Neural progenitor cell (in vitro differentiated cells): ENCODE data around the gene DLG2. TPM values are rescaled to one million over a fixed set of nuclear protein-coding genes. Genes with fewer than 3 reads are reported as not detected.

ENCODE experiments used
- DNase-seq: peaks from one replicate; pipeline ENCODE4 v3.0.0-alpha.2; 2016; ENCODE audit warnings: low spot score
- H2AFZ ChIP-seq: fragments of 200-600 bp; sonication (generic); replicated peaks from 2 replicates; pipeline ENCODE4 v1.6.1; 2016; ENCODE audit warnings: antibody characterized with exemption
- H3F3A ChIP-seq: fragments of 200-600 bp; sonication (generic); 2 replicates; pipeline ENCODE4 v1.6.1; 2016; ENCODE audit warnings: antibody characterized with exemption, low read depth
- H3K27ac ChIP-seq: fragments of 200-600 bp; sonication (generic); 2 replicates; pipeline ENCODE4 v1.5.1; 2016; ENCODE audit warnings: mild to moderate bottlenecking
- H3K27me3 ChIP-seq: fragments of 200-600 bp; sonication (generic); 2 replicates; pipeline ENCODE4 v1.6.1; 2016; ENCODE audit warnings: mild to moderate bottlenecking, moderate library complexity
- H3K36me3 ChIP-seq: fragments of 200-600 bp; sonication (generic); 2 replicates; pipeline ENCODE4 v1.5.1; 2016
- H3K4me1 ChIP-seq: fragments of 200-600 bp; sonication (generic); 2 replicates; pipeline ENCODE4 v1.6.1; 2016; ENCODE audit warnings: mixed run types
- H3K4me2 ChIP-seq: fragments of 200-600 bp; sonication (generic); 2 replicates; pipeline ENCODE4 v1.6.1; 2016
- H3K4me3 ChIP-seq: fragments of 200-600 bp; sonication (generic); 2 replicates; pipeline ENCODE4 v1.5.1; 2016
- H3K79me2 ChIP-seq: fragments of 200-600 bp; sonication (generic); 2 replicates; pipeline ENCODE4 v1.6.1; 2016; ENCODE audit warnings: low read depth
- H3K9ac ChIP-seq: fragments of 200-600 bp; sonication (generic); 2 replicates; pipeline ENCODE4 v1.6.1; 2016
- H3K9me3 ChIP-seq: fragments of 200-600 bp; sonication (generic); 2 replicates; pipeline ENCODE4 v1.5.1; 2016; ENCODE audit warnings: low read depth
- H4K20me1 ChIP-seq: fragments of 200-600 bp; sonication (generic); 2 replicates; pipeline ENCODE4 v1.6.1; 2016; ENCODE audit warnings: low read depth
- H3K27ac Mint-ChIP-seq: 3 replicates; pipeline ENCODE4 v1.8.0; 2021; ENCODE audit warnings: mixed read lengths
- H3K27me3 Mint-ChIP-seq: 2 replicates; pipeline ENCODE4 v1.8.0; 2022; ENCODE audit warnings: low read depth, mild to moderate bottlenecking, inconsistent platforms, moderate library complexity, mixed read lengths; ENCODE audit not compliant: insufficient read depth
- H3K36me3 Mint-ChIP-seq: 3 replicates; pipeline ENCODE4 v1.8.0; 2021; ENCODE audit warnings: mixed read lengths
- H3K4me1 Mint-ChIP-seq: 3 replicates; pipeline ENCODE4 v1.8.0; 2021; ENCODE audit warnings: mixed read lengths
- H3K4me3 Mint-ChIP-seq: 3 replicates; pipeline ENCODE4 v1.8.0; 2021; ENCODE audit warnings: mild to moderate bottlenecking, moderate library complexity, mixed read lengths
- H3K9me3 Mint-ChIP-seq: 3 replicates; pipeline ENCODE4 v1.8.0; 2020; ENCODE audit warnings: mixed read lengths
- EZH2 ChIP-seq: fragments of 200-600 bp; sonication (generic); IDR thresholded peaks from 2 replicates; pipeline ENCODE4 v1.6.1; 2017; ENCODE audit warnings: antibody characterized with exemption, mild to moderate bottlenecking, moderate library complexity
- EZH2phosphoT487 ChIP-seq: fragments of 200-600 bp; sonication (generic); IDR thresholded peaks from 2 replicates; pipeline ENCODE4 v1.6.1; 2017; ENCODE audit warnings: antibody characterized with exemption
- total RNA-seq: library from RNA; depleted of rRNA; stranded (reverse); fragments of >200 nt; gene quantifications from 2 replicates; pipeline ENCODE4 v1.2.3, GENCODE V29; 2015; ENCODE audit warnings: low replicate concordance
- TF ChIP-seq, protein P1 (sequence below): fragments of 200-600 bp; sonication (generic); IDR thresholded peaks from 2 replicates; pipeline ENCODE4 v1.5.1; 2017; ENCODE audit warnings: antibody characterized with exemption, mild to moderate bottlenecking

DLG2 gene
- total RNA-seq, 1 donor from 2014 or later: 7.5 TPM

DNA sequence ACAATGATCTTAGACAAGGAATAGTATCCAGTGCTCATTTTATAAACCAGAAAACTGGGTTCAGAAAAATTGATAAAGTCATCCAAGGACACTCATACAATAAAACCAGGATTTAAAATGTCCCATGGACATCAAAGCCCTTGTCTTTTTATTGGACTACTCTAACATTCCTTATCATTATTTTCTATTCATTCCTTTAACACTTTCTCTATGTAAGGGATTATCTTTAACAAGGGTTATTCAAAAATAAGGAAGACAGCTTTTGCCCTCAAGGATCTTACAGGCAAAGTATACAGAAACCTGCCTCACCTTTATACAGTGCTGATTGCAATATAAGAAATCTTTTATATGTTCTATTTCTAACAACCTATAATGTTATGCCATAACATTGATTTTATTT, 790.8 kb downstream of the DLG2 start:
- Histone ChIP-seq H3K4me2 (no peak overlapping the region), H3K27me3 (no peaks in the 10 kb centered on the region), H3K9me3 (no peaks in the 10 kb centered on the region), H2AFZ (no peak overlapping the region), H3K4me1 (no peaks in the 10 kb centered on the region), H3K79me2 (no peaks in the 10 kb centered on the region), H4K20me1 (no peaks in the 10 kb centered on the region), H3K36me3 (no peaks in the 10 kb centered on the region), H3F3A (no peaks in the 10 kb centered on the region), H3K9ac (no peak overlapping the region), H3K4me3 (no peak overlapping the region), H3K27ac (no peak overlapping the region)
- DNase-seq: no peak
- Mint-ChIP-seq H3K9me3 (peaks cover 5% of the 10 kb centered on the region), H3K4me1 (peaks cover 16% of the 10 kb centered on the region), H3K27me3 (no peaks in the 10 kb centered on the region), H3K36me3 (no peaks in the 10 kb centered on the region), H3K4me3 (no peak overlapping the region), H3K27ac (no peak overlapping the region)
- no peak for TF ChIP-seq EZH2
- TF ChIP-seq EZH2phosphoT487: no peak
- TF ChIP-seq, protein P1, sequence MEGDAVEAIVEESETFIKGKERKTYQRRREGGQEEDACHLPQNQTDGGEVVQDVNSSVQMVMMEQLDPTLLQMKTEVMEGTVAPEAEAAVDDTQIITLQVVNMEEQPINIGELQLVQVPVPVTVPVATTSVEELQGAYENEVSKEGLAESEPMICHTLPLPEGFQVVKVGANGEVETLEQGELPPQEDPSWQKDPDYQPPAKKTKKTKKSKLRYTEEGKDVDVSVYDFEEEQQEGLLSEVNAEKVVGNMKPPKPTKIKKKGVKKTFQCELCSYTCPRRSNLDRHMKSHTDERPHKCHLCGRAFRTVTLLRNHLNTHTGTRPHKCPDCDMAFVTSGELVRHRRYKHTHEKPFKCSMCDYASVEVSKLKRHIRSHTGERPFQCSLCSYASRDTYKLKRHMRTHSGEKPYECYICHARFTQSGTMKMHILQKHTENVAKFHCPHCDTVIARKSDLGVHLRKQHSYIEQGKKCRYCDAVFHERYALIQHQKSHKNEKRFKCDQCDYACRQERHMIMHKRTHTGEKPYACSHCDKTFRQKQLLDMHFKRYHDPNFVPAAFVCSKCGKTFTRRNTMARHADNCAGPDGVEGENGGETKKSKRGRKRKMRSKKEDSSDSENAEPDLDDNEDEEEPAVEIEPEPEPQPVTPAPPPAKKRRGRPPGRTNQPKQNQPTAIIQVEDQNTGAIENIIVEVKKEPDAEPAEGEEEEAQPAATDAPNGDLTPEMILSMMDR: no peak

DNA sequence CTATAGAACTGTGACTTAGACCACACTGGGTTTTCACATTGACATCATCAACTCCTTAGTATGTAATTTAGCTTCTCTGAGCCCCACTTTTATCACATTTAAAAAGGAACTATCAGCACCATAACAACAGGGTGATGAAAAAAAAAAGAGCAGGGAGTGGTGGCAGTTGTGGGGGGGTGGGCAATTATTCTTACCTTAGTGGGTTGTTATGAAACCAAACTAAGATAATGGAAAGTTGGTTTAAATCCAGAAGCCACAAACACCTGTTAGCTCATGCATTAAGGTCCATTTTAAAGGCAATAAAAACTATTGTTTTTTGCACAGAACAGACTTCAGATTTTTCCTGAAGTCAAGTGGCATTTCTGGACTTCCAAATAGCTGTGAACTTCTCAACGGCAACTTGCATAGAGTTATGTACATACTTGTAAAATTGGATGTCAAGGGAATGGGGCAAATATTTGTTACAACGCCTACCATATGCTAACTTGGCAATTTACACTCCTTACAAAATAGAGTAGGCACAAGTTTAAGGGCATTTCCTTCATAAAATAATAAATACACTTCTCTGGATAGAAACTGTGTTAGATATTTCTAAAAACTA, 793.6 kb downstream of the DLG2 start:
- Histone ChIP-seq H3K27ac (no peak overlapping the region), H3K79me2 (no peaks in the 10 kb centered on the region), H3K9me3 (no peaks in the 10 kb centered on the region), H3K9ac (no peak overlapping the region), H2AFZ (no peak overlapping the region), H4K20me1 (no peaks in the 10 kb centered on the region), H3K36me3 (no peaks in the 10 kb centered on the region), H3F3A (no peaks in the 10 kb centered on the region), H3K4me1 (no peaks in the 10 kb centered on the region), H3K4me2 (no peak overlapping the region), H3K4me3 (no peak overlapping the region), H3K27me3 (no peaks in the 10 kb centered on the region)
- TF ChIP-seq, protein P1: no peak
- TF ChIP-seq EZH2: no peak
- TF ChIP-seq EZH2phosphoT487: no peak
- H3K4me3 Mint-ChIP-seq: no peak overlapping the region
- no peak for DNase-seq
- no peak overlapping the region for H3K27ac Mint-ChIP-seq
- no peaks in the 10 kb centered on the region for H3K36me3 Mint-ChIP-seq
- no peaks in the 10 kb centered on the region for H3K27me3 Mint-ChIP-seq
- peaks cover 24% of the 10 kb centered on the region for H3K4me1 Mint-ChIP-seq
- no peaks in the 10 kb centered on the region for H3K9me3 Mint-ChIP-seq

DNA sequence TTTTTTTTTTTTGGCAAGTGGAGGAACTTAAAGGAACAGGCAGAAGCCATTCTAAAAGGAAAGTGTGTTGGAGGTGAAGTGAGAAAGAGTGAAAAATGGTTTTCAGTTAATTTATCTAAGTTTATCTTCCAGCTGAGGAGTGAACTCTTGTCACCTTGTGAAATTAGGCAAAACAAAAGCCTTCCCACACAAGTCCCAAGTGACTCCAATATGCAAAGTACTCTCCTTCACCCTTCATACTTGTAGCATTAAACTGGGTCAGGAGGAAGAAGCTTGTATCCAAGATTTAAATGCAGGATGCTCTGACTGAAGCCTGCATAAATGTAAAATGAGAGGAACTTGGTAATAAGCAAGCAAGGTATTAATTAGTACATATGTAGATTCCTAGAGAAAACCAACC, 796.8 kb downstream of the DLG2 start:
- H3K4me3 ChIP-seq: no peak overlapping the region
- no peak overlapping the region for H3K4me3 Mint-ChIP-seq
- no peak overlapping the region for H3K4me2 ChIP-seq
- no peaks in the 10 kb centered on the region for H4K20me1 ChIP-seq
- no peak overlapping the region for H3K27ac Mint-ChIP-seq
- H3F3A ChIP-seq: no peaks in the 10 kb centered on the region
- no peaks in the 10 kb centered on the region for H3K9me3 Mint-ChIP-seq
- H3K79me2 ChIP-seq: no peaks in the 10 kb centered on the region
- H3K27ac ChIP-seq: no peak overlapping the region
- no peaks in the 10 kb centered on the region for H3K4me1 ChIP-seq
- no peak for TF ChIP-seq EZH2
- no peak overlapping the region for H3K9ac ChIP-seq
- H3K36me3 ChIP-seq: no peaks in the 10 kb centered on the region
- DNase-seq: no peak
- no peak overlapping the region for H2AFZ ChIP-seq
- peaks cover 24% of the 10 kb centered on the region for H3K4me1 Mint-ChIP-seq
- no peaks in the 10 kb centered on the region for H3K27me3 ChIP-seq
- H3K36me3 Mint-ChIP-seq: no peaks in the 10 kb centered on the region
- H3K9me3 ChIP-seq: no peaks in the 10 kb centered on the region
- H3K27me3 Mint-ChIP-seq: no peaks in the 10 kb centered on the region

DNA sequence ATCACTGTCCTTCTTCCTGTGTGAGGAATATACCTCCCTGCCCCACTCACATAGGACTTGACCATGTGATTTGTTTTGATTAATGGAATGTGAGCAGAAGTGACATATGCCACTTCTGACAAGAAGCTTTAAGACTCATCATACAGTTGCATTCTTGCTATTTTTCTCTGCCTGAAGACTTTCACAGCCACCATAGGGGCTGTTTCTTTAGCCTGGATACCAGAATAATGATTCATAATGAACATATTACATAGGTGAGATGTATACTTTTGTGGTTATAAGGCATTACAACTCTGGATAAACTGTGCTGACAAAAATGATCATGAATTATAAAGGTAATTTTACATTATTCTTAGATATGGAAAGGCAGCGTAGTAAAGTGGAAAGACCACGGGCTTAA, 798.0 kb downstream of the DLG2 start:
- no peaks in the 10 kb centered on the region for H3K9me3 Mint-ChIP-seq
- Histone ChIP-seq H3K9me3 (no peaks in the 10 kb centered on the region), H3K79me2 (no peaks in the 10 kb centered on the region), H3K4me3 (no peak overlapping the region), H3K36me3 (no peaks in the 10 kb centered on the region), H3K27ac (no peak overlapping the region), H3F3A (no peaks in the 10 kb centered on the region), H3K9ac (no peak overlapping the region), H3K4me1 (no peaks in the 10 kb centered on the region), H4K20me1 (no peaks in the 10 kb centered on the region), H2AFZ (no peak overlapping the region), H3K27me3 (no peaks in the 10 kb centered on the region), H3K4me2 (no peak overlapping the region)
- TF ChIP-seq, protein P1: no peak
- TF ChIP-seq EZH2 (no peak), EZH2phosphoT487 (no peak)
- no peak overlapping the region for H3K4me3 Mint-ChIP-seq
- peaks cover 22% of the 10 kb centered on the region for H3K4me1 Mint-ChIP-seq
- no peak overlapping the region for H3K27ac Mint-ChIP-seq
- no peaks in the 10 kb centered on the region for H3K36me3 Mint-ChIP-seq
- no peak for DNase-seq
- no peaks in the 10 kb centered on the region for H3K27me3 Mint-ChIP-seq
